ENCODE data around the gene NIM1K. TPM values are rescaled to one million over a fixed set of nuclear protein-coding genes. Genes with fewer than 3 reads are reported as not detected.

The NIM1K gene
- total RNA-seq, 1 experiment from 2014 or later = 0.59 TPM

DNA sequence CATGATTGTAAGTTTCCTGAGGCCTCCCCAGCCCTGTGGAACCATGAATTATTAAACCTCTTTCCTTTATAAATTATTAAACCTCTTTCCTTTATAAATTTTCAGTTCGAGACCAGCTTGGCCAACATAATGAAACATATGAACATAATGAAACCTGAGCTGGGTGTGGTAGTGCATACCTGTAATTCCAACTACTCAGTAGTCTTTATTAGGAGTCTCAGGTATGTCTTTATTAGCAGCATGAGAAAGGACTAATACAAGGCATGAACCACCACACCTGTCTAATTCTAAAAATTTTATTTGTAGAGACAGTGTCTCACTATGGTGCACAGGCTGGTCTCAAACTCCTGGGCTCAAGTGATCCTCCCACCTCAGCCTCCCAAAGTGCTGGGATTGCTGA is 27.1 kb downstream of the NIM1K start:
- ATAC-seq (no peak), DNase-seq (ENCODE audit: low read depth, low spot score) (no peak)
- ChIA-PET POLR2A (no interaction called here), CTCF (no interaction called here)
- Histone ChIP-seq H3K36me3 (ENCODE audit: control insufficient read depth, insufficient read depth, low read length) (no peaks in the 10 kb centered on the region), H3K27me3 (ENCODE audit: control insufficient read depth, insufficient read depth, low read length) (no peaks in the 10 kb centered on the region), H3K4me1 (ENCODE audit: control insufficient read depth, insufficient read depth, low read length) (no peaks in the 10 kb centered on the region), H3K9me3 (ENCODE audit: control insufficient read depth, insufficient read depth, low read depth, low read length) (no peaks in the 10 kb centered on the region), H3K27ac (ENCODE audit: low read length) (no peak overlapping the region), H3K4me3 (ENCODE audit: low read depth in 2 of 2, low read length in 2 of 2) (no peak overlapping the region)
- intact Hi-C loops (cut with micrococcal nuclease; ENCODE audit: unreplicated experiment) = no loop called here
- in situ Hi-C loops (cut with HindIII; ENCODE audit: low pct_unique_long_range_greater_than_20kb, low sequenced_read_pairs) = no loop called here
- no TSS peak for BruUV-seq (replicated peaks)
- TF ChIP-seq, protein P1, sequence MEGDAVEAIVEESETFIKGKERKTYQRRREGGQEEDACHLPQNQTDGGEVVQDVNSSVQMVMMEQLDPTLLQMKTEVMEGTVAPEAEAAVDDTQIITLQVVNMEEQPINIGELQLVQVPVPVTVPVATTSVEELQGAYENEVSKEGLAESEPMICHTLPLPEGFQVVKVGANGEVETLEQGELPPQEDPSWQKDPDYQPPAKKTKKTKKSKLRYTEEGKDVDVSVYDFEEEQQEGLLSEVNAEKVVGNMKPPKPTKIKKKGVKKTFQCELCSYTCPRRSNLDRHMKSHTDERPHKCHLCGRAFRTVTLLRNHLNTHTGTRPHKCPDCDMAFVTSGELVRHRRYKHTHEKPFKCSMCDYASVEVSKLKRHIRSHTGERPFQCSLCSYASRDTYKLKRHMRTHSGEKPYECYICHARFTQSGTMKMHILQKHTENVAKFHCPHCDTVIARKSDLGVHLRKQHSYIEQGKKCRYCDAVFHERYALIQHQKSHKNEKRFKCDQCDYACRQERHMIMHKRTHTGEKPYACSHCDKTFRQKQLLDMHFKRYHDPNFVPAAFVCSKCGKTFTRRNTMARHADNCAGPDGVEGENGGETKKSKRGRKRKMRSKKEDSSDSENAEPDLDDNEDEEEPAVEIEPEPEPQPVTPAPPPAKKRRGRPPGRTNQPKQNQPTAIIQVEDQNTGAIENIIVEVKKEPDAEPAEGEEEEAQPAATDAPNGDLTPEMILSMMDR (IDR thresholded peaks at IDR 0.05) = no peak
- TF ChIP-seq POLR2AphosphoS5 (IDR thresholded peaks at IDR 0.05; ENCODE audit: low read depth, low read length) = no peak
- TF ChIP-seq, protein P2, sequence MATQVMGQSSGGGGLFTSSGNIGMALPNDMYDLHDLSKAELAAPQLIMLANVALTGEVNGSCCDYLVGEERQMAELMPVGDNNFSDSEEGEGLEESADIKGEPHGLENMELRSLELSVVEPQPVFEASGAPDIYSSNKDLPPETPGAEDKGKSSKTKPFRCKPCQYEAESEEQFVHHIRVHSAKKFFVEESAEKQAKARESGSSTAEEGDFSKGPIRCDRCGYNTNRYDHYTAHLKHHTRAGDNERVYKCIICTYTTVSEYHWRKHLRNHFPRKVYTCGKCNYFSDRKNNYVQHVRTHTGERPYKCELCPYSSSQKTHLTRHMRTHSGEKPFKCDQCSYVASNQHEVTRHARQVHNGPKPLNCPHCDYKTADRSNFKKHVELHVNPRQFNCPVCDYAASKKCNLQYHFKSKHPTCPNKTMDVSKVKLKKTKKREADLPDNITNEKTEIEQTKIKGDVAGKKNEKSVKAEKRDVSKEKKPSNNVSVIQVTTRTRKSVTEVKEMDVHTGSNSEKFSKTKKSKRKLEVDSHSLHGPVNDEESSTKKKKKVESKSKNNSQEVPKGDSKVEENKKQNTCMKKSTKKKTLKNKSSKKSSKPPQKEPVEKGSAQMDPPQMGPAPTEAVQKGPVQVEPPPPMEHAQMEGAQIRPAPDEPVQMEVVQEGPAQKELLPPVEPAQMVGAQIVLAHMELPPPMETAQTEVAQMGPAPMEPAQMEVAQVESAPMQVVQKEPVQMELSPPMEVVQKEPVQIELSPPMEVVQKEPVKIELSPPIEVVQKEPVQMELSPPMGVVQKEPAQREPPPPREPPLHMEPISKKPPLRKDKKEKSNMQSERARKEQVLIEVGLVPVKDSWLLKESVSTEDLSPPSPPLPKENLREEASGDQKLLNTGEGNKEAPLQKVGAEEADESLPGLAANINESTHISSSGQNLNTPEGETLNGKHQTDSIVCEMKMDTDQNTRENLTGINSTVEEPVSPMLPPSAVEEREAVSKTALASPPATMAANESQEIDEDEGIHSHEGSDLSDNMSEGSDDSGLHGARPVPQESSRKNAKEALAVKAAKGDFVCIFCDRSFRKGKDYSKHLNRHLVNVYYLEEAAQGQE (IDR thresholded peaks at IDR 0.05; ENCODE audit: insufficient read depth in 1 of 2, low read depth in 2 of 2, low read length in 1 of 2) = no peak
- no peak for TF ChIP-seq SIN3A (IDR thresholded peaks at IDR 0.05; ENCODE audit: borderline replicate concordance, insufficient read depth, low read depth, low read length)
- no peak for TF ChIP-seq TCF7L2 (IDR thresholded peaks at IDR 0.05; ENCODE audit: low read depth, low read length)

DNA sequence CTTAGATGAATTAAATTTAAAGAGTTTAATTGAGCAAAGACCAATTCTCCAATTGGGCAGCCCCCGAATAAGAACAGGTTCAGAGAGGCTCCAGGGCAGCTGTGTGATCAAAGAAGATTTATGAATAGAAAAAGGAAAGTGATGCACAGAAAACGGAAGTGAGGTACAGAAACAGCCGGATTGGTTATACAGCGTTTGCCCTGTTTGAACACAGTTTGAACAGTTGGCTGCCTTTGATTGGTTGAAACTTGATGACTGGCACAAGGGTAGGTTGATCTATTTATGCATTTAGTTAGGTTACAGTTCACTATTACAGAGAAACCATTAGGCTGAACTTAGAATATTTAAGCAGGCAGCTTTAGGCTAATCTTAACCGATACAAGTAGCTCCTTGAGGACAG is 29.5 kb downstream of the NIM1K start:
- ATAC-seq (no peak), DNase-seq (ENCODE audit: low read depth, low spot score) (no peak)
- ChIA-PET CTCF (no interaction called here), POLR2A (no interaction called here)
- Histone ChIP-seq H3K9me3 (ENCODE audit: control insufficient read depth, insufficient read depth, low read depth, low read length) (no peaks in the 10 kb centered on the region), H3K4me3 (ENCODE audit: low read depth in 2 of 2, low read length in 2 of 2) (no peak overlapping the region), H3K27ac (ENCODE audit: low read length) (no peak overlapping the region), H3K4me1 (ENCODE audit: control insufficient read depth, insufficient read depth, low read length) (no peaks in the 10 kb centered on the region), H3K27me3 (ENCODE audit: control insufficient read depth, insufficient read depth, low read length) (no peaks in the 10 kb centered on the region), H3K36me3 (ENCODE audit: control insufficient read depth, insufficient read depth, low read length) (no peaks in the 10 kb centered on the region)
- no TSS peak for BruUV-seq (replicated peaks)
- intact Hi-C loops (cut with micrococcal nuclease; ENCODE audit: unreplicated experiment) (no loop called here), in situ Hi-C loops (cut with HindIII; ENCODE audit: low pct_unique_long_range_greater_than_20kb, low sequenced_read_pairs) (no loop called here)
- TF ChIP-seq, protein P1 (IDR thresholded peaks at IDR 0.05) = no peak
- TF ChIP-seq, protein P2 (IDR thresholded peaks at IDR 0.05; ENCODE audit: insufficient read depth in 1 of 2, low read depth in 2 of 2, low read length in 1 of 2) = no peak
- TF ChIP-seq TCF7L2 (IDR thresholded peaks at IDR 0.05; ENCODE audit: low read depth, low read length) (no peak), SIN3A (IDR thresholded peaks at IDR 0.05; ENCODE audit: borderline replicate concordance, insufficient read depth, low read depth, low read length) (no peak), POLR2AphosphoS5 (IDR thresholded peaks at IDR 0.05; ENCODE audit: low read depth, low read length) (no peak)

Data from Panc1 (cell line).